ENCODE results near the gene CARD10.

DNA sequence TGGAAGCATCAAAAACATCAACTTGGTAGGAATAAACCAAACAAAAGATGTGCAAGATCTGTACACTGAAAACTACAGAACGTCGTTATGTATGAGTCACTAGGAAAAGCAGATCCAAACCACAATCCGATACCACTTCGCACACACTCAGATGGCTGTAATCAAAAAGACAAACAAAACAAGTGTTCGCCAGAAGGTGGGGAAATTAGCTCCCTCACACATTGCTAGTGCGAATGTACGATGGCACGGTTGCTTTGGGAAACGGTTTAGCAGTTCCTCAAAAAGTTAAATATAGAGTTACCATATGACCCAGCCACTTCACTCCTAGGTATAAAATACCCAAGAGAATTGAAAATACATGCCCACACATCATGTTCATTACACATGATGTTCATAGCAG, 14.8 kb upstream of the CARD10 start:
- TF ChIP-seq, protein P1, sequence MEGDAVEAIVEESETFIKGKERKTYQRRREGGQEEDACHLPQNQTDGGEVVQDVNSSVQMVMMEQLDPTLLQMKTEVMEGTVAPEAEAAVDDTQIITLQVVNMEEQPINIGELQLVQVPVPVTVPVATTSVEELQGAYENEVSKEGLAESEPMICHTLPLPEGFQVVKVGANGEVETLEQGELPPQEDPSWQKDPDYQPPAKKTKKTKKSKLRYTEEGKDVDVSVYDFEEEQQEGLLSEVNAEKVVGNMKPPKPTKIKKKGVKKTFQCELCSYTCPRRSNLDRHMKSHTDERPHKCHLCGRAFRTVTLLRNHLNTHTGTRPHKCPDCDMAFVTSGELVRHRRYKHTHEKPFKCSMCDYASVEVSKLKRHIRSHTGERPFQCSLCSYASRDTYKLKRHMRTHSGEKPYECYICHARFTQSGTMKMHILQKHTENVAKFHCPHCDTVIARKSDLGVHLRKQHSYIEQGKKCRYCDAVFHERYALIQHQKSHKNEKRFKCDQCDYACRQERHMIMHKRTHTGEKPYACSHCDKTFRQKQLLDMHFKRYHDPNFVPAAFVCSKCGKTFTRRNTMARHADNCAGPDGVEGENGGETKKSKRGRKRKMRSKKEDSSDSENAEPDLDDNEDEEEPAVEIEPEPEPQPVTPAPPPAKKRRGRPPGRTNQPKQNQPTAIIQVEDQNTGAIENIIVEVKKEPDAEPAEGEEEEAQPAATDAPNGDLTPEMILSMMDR (conservative IDR thresholded peaks at IDR 0.05): no peak; the same call in 1 of the 2 replicates
- no peak for TF ChIP-seq EZH2 (IDR thresholded peaks at IDR 0.05; ENCODE audit: low read depth)
